ENCODE data around the gene MAP2K2.

The MAP2K2 gene

GRCh38 chr19:4060621-4061177 lies 63.2 kb downstream of the MAP2K2 start:
- no peak for DNase-seq (ENCODE audit: low read depth in 2 of 2)

GRCh38 chr19:4059891-4060620 lies 63.9 kb downstream of the MAP2K2 start:
- DNase-seq (ENCODE audit: low read depth in 2 of 2), result no peak

- no peak for DNase-seq (ENCODE audit: low read depth in 2 of 2)
These were observed 64.5 kb downstream of the MAP2K2 start for GRCh38 chr19:4059453-4059871.

GRCh38 chr19:4058693-4059452 lies 65.0 kb downstream of the MAP2K2 start:
- DNase-seq (ENCODE audit: low read depth in 2 of 2), result no peak

GRCh38 chr19:4057931-4058692 lies 65.8 kb downstream of the MAP2K2 start:
- peak in 1 of 2 donors; percentile 34 for DNase-seq (ENCODE audit: low read depth in 2 of 2)

GRCh38 chr19:4055209-4055552 lies 68.7 kb downstream of the MAP2K2 start:
- DNase-seq (ENCODE audit: low read depth in 2 of 2), result no peak

- DNase-seq (ENCODE audit: low read depth in 2 of 2), result no peak
These were observed 69.3 kb downstream of the MAP2K2 start for GRCh38 chr19:4054441-4055208.

- no peak for DNase-seq (ENCODE audit: low read depth in 2 of 2)
These were observed 70.2 kb downstream of the MAP2K2 start for GRCh38 chr19:4053423-4054324.

- DNase-seq (ENCODE audit: low read depth in 2 of 2), result no peak
These were observed 70.9 kb downstream of the MAP2K2 start for GRCh38 chr19:4052993-4053422.

GRCh38 chr19:4052114-4052992 lies 71.6 kb downstream of the MAP2K2 start:
- DNase-seq (ENCODE audit: low read depth in 2 of 2), result no peak

GRCh38 chr19:4051175-4052101 lies 72.5 kb downstream of the MAP2K2 start:
- DNase-seq (ENCODE audit: low read depth in 2 of 2), result no peak

GRCh38 chr19:4049432-4049831 lies 74.5 kb downstream of the MAP2K2 start:
- no peak for DNase-seq (ENCODE audit: low read depth in 2 of 2)

- DNase-seq (ENCODE audit: low read depth in 2 of 2), result no peak
These were observed 76.8 kb downstream of the MAP2K2 start for GRCh38 chr19:4046946-4047683.

GRCh38 chr19:4046362-4046691 lies 77.6 kb downstream of the MAP2K2 start:
- no peak for DNase-seq (ENCODE audit: low read depth in 2 of 2)

- DNase-seq (ENCODE audit: low read depth in 2 of 2), result no peak
These were observed 78.1 kb downstream of the MAP2K2 start for GRCh38 chr19:4045597-4046361.

- no peak for DNase-seq (ENCODE audit: low read depth in 2 of 2)
These were observed 78.9 kb downstream of the MAP2K2 start for GRCh38 chr19:4044990-4045465.

Data from activated CD4-positive, alpha-beta T cell treated with anti-CD3 and anti-CD28 coated beads for 24 hours (primary cell).